HG03442 (cell line): ENCODE measurements around the gene CDKL4.
"Not testable (repeated sequence)": the region's sequence is repeated elsewhere in the genome, so short reads cannot be mapped to it uniquely, and the experiment has no call there.

ENCODE experiments used
- ATAC-seq: cut with Tn5 transposase; IDR thresholded peaks from one replicate; pipeline ENCODE4 v1.9.1; 2021; ENCODE audit warnings: mild to moderate bottlenecking, moderate library complexity; ENCODE audit not compliant: unreplicated experiment

The CDKL4 gene

DNA sequence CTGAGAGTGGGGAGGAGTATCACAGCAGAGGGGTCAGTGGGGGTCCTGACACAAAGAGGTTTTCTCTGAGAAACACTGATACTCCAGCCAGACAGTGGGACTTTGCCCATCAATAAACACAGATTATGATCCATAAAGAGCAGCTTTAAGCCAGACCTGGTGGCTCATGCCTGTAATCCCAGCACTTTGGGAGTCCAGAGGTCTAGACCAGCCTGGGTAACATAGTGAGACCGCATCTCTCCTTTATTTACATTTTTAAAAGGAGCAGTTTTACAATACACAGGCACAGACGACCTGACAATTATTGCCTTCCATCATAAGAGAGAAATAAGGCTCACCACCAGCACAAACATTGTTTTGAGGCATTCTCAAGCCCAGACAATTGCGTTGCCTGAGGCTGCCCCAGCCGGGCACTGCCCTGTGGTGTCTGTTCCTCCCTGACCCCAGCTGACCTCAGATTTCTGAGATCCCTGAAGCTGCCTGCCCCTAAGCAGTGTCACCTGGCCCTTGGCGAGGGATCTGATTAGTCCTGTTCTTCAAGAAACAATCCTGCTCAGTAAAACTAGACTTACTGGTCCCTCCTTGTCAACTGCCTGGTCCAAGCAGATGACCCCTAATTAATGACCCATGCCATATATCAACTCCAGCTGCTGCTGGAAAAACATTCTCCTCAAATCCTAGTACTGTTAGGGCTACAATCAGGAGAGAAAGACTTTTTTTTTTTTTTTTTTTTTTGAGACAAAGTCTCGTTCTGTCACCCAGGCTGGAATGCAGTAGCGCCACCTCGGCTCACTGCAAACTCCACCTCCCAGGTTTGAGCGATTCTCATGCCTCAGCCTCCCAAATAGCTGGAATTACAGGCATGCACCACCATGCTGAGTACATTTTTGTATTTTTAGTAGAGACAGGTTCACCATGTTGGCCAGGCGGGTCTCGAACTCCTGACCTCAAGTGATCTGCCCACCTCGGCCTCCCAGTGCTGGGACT is 63.5 kb downstream of the CDKL4 start:
- no peak for ATAC-seq

DNA sequence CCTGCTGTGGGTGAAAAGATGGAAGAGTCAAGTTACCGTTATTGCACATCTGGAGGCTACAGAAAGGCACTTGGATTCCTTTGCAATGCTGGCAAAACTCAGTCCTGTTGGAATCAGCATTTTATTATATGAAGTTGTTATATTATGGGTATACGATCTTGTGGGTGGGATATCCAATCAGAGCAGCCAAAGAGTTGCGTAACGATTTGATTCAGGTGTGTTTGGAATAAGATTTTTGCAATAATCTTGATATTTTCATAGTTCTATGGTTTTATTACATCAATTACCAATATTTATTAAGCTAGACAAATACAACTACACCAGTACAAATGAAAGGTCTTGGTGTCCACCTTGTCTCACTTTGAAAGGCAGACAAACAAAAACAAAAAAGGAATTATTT is 65.0 kb downstream of the CDKL4 start:
- no peak for ATAC-seq

DNA sequence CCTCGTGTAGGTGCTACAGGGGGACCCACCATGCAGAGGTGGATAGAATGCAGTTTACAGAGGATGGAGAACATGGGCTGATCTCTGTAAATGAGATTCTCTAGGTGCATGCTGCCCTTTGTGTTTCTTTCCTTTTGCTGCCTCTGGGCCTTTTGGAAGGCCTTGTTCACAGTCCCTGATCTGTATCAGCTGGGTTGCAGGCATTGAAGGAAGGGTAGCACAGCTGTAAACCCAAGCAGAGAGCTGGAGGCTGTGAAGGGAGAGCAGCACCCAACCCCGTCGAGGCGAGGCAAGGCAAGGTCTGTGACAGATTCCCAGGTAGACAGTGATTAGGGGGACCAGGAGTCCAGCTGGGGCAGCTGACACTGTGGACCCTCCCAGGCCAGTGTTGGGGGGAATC is 66.8 kb downstream of the CDKL4 start:
- ATAC-seq, result no peak

DNA sequence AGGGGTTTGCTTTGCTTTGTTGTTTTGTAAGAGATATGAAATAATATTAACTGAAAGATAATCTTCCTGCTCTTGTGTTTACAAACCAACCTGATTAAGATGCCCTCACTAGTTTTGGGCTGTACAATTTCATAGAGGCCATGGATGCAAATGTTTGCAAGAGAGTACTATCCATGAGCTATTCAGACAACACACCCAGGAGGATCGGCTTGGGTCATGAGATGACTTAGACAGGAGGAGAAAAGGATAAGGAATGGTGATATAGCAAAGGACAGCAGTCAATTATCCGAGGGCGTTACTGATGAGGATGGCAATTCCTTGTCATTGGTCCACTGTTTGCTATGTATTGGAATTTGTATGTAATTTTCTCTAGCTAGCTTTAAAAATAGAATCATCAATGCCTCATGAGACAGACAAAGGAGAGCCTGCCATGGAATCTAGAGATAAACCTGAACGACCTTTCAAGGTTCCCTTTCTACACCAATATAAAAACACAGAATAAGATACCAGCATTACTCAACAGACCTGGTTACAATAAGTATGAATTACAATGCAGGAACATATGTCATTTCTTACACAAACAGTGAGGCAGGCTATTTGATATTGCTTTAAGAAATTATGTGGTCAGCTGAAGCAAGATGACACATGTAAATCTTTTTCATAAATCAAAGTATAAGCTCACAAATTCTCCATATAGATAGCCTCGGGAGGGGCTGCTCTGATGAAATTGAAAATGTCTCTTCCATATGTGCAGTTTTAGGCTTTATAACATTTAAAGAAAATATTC is 68.6 kb downstream of the CDKL4 start:
- ATAC-seq, result no peak

DNA sequence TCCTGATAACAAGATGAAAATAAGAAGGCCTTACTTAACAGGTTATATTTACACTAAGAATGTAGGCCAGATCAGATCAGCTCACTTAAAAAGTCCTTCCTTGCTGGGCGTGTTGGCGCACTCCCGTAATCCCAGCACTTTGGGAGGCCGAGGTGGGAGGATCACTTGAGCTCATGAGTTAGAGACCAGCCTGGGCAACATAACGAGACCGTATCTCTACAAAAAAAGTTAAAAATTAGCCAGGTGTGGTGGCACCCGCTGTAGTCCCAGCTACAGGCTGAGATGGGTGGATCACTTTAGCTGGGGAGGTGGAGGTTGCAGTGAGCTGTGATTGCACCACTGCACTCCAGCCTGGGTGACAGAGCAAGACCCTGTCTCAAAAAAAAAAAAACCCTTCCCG is 69.7 kb downstream of the CDKL4 start:
- ATAC-seq, result no peak

DNA sequence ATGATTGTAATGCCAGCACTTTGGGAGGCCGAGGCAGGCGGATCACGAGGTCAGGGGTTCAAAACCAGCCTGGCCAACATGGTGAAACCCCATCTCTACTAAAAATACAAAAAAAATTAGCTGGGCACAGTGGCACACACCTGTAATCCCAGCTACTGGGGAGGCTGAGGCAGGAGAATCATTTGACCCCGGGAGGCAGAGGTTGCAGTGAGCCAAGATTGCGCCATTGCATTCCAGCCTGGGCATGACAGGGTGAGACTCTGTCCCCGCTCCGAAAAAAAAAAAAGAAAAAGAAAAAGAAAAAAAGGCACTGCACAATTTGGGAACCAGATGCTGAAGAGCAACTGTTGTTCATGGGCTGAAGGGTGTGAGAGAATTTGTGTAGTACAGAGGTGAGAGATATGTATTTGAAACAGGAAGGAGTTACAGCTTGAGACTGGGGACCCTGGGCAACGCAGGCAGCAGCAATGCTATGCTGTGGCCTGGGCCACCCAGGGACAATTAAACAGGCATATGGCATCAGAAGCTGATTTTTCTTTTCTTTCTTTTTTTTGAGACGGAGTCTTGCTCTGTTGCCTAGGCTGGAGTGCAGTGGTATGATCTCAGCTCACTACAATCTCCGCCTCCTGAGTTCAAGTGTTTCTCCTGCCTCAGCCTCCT is 71.6 kb downstream of the CDKL4 start:
- not testable (repeated sequence) for ATAC-seq

DNA sequence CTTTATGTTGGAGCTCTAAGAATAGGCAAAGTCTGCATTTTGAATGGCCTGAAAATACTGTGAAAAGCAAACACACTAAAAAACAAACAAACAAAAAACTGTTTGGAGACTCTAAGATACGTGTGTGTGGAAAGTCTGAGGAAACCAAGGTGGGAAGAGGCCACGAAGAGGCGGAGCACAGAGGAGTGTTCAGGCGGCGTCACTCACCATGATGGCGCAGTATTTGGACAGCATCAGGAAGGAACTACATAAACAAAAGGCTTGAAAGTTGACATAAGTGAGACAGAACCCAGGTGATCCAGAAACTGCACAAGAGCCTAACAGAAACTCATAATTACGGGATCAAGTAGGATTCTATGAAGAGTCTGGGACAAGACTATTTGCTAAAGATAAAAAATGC is 72.1 kb downstream of the CDKL4 start:
- ATAC-seq, result no peak

DNA sequence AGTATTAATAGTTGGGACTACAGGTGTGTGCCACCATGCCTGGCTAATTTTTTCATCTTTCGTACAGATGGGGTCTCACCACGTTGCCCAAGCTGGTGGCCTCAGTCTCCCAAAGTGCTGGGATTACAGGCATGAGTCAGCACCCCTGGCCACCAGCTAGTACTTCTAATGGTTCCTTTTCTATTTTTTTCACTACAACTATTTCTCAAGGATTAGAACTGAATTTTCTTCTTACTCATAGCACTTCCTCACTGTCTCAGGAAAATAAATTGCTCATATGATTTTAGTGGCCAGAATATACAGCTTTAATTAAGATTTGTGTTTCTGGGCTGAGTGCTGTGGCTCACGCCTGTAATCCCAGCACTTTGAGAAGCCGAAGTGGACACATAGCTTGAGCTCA is 79.7 kb downstream of the CDKL4 start:
- no peak for ATAC-seq

DNA sequence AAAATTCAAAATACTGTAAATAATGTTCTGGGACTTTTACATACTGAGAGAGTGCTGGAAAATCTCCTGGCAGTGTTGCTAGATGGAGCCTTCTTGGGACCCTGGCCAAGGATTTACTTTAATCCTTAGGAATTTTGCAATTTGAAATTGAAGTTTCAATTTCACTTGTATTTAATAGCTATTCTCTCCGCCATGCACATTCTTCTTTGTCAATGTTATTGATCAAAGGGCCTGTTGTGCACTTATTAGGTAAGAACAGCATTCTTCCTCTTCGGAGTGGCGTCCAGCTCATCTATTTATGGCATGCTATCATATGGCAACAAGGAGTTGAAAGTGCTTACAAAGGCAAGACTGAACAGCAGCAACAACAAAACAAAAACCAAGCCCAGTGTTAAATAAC is 82.8 kb downstream of the CDKL4 start:
- no peak for ATAC-seq

DNA sequence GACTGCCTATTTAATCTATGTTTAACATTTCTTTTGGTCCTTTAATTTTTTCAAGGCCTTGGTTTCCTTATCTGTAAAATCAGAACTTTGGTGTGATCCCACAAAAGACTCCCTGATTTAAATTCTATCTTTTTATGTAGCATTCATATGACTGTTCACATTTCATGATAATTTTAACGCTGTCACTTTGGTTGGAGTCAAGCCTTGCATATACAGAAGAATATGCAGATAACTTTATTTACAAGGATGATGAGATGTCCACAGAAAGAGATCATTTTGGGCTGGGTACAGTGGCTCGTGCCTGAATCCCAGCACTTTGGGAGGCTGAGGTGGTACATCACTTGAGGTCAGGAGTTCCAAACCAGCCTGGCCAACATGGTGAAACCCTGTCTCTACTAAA is 84.5 kb downstream of the CDKL4 start:
- no peak for ATAC-seq

DNA sequence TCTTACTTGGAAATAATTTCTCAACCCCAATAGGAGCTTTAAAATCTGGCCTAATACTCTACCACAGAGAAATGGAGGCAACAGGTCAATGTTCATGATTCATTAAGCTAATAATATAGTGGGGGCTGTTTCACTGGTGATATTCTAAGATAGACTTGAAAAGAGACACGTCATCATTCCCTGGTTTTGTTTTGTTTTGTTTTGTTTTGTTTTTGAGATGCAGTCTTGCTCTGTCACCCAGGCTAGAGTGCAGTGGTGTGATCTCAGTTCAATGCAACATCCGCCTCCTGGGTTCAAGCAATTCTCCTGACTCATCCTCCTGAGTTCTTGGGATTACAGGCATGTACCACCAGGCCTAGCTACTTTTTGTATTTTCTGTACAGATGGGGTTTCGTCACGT is 85.4 kb downstream of the CDKL4 start:
- no peak for ATAC-seq

DNA sequence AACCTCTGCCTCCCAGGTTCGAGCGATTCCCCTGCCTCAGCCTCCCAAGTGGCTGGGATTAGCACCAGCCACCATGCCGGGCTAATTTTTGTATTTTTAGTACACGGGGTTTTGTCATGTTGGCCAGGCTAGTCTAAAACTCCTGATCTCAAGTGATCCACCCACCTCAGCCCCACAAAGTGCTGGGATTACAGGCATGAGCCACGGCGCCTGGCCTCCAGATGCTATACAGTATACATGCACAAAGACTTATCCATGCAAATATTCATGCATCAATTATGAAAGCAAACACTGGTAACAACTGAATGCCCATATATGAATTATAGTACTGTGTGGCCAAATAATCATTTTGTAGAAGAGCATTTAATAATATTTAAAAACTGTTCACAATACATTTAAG is 86.9 kb downstream of the CDKL4 start:
- no peak for ATAC-seq

DNA sequence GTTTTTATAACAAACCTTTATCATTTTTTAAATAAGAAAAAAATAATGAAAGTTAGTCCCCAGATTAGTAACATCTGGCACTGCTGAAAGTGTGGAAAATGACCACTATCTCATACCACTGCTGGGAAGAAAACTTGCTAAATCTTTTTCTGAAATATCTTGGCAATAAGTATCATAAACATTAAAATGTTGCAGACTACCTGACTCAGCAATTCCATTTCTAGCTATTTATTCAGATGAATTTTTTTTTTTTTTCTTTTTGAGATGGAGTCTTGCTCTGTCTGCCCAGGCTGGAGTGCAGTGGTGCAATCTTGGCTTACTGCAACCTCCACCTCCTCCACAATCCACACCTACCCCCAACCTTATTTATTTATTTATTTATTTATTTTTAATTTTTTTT is 87.7 kb downstream of the CDKL4 start:
- ATAC-seq, result no peak

DNA sequence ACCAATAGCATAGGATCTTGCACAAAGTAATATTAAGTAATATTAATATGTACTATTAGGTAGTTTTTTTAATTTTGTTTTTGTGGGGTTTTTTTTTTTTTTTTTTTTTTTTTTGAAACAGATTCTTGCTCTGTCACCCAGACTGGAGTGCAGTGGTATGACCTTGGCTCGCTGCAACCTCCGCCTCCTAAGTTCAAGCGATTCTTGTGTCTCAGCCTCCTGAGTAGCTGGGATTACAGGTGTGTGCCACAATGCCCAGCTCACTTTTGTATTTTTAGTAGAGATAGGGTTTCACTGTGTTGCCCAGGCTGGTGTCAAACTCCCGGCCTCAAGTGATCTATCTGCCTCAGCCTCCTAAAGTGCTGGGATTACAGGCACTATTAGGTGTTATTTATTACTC is 88.2 kb downstream of the CDKL4 start:
- not testable (repeated sequence) for ATAC-seq

DNA sequence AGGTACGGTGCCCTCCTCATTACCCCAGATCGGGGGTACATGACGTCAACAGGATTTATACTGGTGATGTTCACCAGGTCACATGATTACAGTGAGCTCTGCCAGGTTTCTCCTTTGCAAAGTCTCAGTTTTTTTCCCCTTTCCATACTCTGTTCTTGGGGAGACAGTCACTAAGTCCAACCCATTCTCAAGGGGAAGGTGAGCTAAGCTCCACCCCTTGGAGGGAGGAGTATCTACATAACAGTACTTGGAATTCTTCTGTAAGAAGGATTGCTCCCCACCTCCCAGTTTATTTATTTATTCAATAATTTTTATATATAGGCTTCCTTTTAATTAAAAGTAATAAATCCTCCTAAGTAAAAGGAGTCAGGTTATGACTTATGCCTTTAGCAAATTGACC is 88.8 kb downstream of the CDKL4 start:
- ATAC-seq, result no peak

DNA sequence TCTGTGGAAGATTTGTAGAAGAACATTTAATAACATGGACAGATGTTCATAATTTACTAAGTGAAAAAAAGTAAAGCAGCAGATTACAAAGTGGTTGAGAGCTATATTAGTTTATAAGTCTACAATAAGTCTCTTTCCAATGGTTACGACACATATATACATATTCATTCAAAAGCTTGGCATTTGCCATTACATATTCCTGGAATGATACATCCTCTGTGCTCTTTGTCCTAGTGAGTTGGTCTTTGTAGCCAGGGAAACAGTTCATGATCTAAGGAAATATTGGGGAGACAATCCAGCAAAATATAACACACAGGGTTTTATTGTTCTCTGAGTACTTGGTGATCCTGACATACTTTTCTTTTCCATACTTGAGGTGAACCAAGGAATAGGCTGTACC is 90.5 kb downstream of the CDKL4 start:
- no peak for ATAC-seq

DNA sequence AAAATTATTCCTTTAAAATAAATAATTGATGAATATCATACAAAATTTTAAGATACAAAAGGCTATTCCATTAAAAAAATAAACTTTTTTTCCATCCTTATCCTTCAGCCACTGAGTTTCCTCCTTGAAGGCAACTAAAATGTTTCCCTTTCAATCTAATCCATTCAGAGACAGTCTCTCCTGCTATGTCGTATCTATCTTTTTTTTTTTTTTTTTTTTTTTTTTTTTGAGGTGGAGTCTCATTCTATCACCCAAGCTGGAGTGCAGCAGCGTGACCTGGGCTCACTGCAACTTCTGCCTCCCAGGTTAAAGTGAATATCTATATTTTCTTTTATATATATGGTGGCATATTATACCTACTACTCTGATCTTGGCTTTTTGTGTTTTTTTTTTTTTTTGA is 91.3 kb downstream of the CDKL4 start:
- no peak for ATAC-seq

DNA sequence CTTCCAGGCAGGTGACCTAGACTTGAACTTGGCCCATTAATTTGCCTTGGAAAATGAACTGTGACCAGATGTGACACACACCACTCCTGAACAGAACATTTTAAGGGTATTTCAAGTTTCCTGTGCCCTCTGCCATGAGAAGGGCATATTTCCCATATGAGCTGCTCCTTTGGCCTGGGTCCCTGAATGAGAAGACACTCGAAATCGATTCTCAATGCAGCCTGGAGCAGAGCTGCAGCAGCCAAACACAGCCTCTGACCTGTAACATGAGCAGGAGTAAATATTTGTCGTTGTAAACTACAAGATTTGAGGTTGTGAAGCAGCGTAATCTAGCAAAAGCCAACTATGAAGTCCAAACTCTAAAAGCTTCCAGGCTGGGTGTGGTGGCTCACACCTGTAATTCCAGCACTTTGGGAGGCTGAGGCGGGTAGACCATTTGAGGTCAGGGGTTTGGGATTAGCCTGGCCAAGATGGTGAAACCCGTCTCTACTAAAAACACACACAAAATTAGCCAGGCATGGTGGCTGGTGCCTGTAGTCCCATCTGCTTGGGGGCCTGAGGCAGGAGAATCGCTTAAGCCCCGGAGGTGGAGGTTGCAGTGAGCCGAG is 92.8 kb downstream of the CDKL4 start:
- no peak for ATAC-seq

DNA sequence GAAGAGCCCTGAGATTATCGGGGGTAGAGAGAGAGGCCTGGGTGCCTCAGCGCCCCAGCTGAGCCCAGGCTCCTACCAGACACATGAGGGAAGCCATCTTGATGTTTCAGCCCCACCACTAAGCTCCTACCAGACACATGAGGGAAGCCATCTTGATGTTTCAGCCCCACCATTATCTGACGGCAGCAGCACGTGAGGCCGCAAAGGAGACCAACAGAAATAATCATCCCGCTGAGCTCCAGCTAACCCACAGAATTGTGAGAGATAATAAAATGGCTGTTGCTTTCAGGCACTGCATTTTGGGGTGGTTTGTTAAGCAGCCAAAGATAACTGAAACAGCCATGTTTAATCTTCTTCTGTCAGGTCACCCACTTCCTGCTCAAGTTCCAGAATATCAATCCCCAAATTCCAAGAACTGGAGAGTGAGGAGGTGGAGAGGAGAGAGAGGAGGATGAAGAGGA is 93.6 kb downstream of the CDKL4 start:
- ATAC-seq, result no peak

DNA sequence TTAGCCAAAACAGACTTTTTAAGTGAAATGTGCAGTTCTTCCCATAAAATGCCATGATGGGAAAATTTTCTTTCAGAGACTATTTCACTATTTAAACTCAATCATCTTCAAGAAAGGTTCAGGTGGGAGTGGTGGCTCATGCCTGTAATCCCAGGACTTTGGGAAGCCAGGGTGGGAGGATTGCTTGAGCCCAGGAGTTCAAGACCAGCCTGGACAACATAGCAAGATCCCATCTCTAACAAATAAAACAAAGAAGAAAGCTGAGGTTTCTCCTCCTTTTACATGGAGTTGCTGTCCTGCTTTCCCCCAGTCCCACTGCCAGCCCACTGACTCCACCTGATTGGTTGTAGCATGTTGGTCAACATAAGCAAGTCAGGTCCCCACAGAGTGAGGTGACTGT is 97.1 kb downstream of the CDKL4 start:
- no peak for ATAC-seq

DNA sequence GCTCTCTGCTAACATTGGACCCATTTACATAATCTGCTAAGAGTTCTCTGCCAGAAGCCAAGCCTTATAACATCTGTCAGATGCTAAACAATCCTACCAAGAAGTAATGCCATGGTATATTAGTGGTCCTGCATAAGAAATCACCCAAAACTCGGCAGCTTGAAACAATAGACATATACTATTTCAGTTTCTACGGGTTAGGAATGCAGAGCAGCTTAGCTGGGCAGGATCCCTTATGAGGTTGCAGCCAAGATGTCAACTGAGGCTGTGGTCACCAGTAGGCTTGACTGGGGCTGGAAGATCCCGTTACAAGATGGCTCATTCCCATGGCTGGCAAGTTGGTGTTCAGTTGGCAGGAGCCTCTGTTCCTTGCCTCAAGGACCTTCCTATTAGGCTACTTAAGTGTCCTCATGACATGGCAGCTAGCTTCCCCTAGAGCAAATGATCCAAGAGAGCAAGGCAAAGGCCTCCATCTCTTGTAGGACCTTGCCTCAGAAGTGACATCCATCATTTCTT is 97.8 kb downstream of the CDKL4 start:
- no peak for ATAC-seq
